ENCODE measurements around the gene PYM1.

DNA sequence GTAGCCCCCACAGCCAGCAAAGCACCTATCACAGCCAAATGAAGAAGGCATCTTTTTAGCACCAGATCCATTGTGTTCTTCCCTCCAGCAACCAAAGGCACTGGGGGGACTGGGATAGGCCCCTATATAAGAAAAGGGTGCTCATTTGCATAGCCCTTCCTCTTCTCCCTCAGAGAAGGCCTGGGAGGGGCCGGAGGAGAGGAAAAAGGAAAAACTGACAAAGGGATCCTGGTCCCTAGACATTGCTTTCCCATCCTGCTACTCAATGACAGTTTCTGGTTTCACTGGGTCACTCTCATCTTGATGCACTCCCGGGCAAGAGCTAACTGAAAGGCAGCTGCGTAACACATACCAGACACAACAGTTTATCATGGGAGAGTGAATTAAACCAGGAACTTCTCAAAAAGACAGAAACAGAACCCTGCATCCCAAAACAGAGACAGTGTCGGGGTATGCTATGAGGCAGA, 38.3 kb upstream of the PYM1 start, which contains the start of gene PMEL:
- TF ChIP-seq CTCF (IDR thresholded peaks at IDR 0.05) (no peak), POLR2A (IDR thresholded peaks at IDR 0.05) (no peak)
